ENCODE measurements around the gene NOP14. TPM values are rescaled to one million over a fixed set of nuclear protein-coding genes. Genes with fewer than 3 reads are reported as not detected.
A peak's percentile ranks its signal among the peaks of the same experiment; 100 is the strongest.

NOP14 gene
- total RNA-seq, 2 experiments from 2014 or later, result 76.8 to 77.3 TPM

DNA sequence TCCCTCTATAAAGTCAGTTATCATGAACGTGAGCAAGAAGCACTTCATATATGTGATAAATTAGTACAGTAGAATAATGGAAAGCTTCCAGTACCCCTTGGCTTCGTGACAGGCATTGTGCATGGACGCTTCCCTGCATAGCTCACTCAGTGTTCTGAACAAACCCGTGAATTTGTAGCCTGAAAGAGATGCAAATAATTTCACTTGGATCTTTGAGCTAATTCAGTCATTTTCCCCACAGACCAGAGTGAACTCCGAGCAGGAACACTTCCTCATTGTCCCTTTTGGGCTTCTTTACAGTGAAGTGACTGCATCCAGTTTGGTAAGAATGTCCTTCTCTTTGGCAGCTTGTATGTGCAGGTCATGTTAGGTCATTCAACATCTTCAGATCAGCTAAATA, 69.4 kb downstream of the NOP14 start:
- ChIA-PET POLR2A (no interaction called here), CTCF (interaction anchor here (0.9 kb wide), 1 partner anchor 9 kb away, joined by 3 read pairs; no protein-coding TSS in a partner anchor)
- H3K36me3 Mint-ChIP-seq (ENCODE audit: low read depth), result peaks cover 16% of the 10 kb centered on the region
- no peak for TF ChIP-seq CTCF (IDR thresholded peaks at IDR 0.05)
- intact Hi-C loops (cut with micrococcal nuclease), result no loop called here
- DNase-seq (no peak), ATAC-seq (no peak)
- peak overlapping the region; percentile 27 for H3K27ac Mint-ChIP-seq
- H3K4me1 Mint-ChIP-seq (ENCODE audit: low read depth), result peaks cover 2% of the 10 kb centered on the region
- H3K9me3 Mint-ChIP-seq, result no peaks in the 10 kb centered on the region
- H3K4me3 Mint-ChIP-seq, result no peak overlapping the region
- H3K27me3 Mint-ChIP-seq, result no peaks in the 10 kb centered on the region

GRCh38 chr4:2891294-2891693, 71.9 kb downstream of the NOP14 start:
- no peaks in the 10 kb centered on the region for H3K9me3 Mint-ChIP-seq
- peaks cover 2% of the 10 kb centered on the region for H3K4me1 Mint-ChIP-seq (ENCODE audit: low read depth)
- ATAC-seq (no peak), DNase-seq (no peak)
- no peaks in the 10 kb centered on the region for H3K27me3 Mint-ChIP-seq
- intact Hi-C loops (cut with micrococcal nuclease), result no loop called here
- TF ChIP-seq CTCF (IDR thresholded peaks at IDR 0.05), result no peak
- peaks cover 21% of the 10 kb centered on the region for H3K36me3 Mint-ChIP-seq (ENCODE audit: low read depth)
- H3K27ac Mint-ChIP-seq, result peak overlapping the region; percentile 44
- POLR2A ChIA-PET, result no interaction called here
- CTCF ChIA-PET, result interaction anchor here (0.7 kb wide), 1 partner anchor 127 kb away, joined by 3 read pairs; no protein-coding TSS in a partner anchor
- no peak overlapping the region for H3K4me3 Mint-ChIP-seq

DNA sequence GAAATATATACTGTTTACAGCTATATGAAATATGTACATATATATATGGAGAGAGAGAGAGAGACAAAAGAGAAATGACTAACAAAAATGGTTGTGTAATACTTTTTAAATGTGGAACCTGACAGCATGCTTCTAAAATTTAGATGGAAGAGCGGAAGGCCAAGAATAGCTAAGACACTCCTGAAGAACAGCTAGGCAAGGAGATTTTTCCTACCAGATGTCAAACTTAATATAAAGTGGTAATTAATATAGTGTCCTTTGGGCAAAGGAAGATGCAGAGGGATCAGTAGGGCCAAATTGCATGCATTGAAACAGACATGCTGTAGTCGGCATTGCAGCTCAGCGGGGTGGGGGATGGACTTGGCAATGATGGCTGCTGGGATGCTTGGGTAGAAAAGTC, 74.3 kb downstream of the NOP14 start:
- Mint-ChIP-seq H3K27ac (no peak overlapping the region), H3K36me3 (ENCODE audit: low read depth) (peaks cover 22% of the 10 kb centered on the region), H3K27me3 (no peaks in the 10 kb centered on the region), H3K4me1 (ENCODE audit: low read depth) (peaks cover 2% of the 10 kb centered on the region), H3K4me3 (no peak overlapping the region), H3K9me3 (no peaks in the 10 kb centered on the region)
- no peak for TF ChIP-seq CTCF (IDR thresholded peaks at IDR 0.05)
- ChIA-PET CTCF (no interaction called here), POLR2A (no interaction called here)
- ATAC-seq (no peak), DNase-seq (no peak)
- intact Hi-C loops (cut with micrococcal nuclease), result no loop called here

Other genes starting within 250 kb of the NOP14 start
- gene TNIP2, start 207.1 kb downstream of the NOP14 start, total RNA-seq, result 10 to 100 TPM; 46.1 to 48.1 TPM
- gene SH3BP2, start 170.3 kb downstream of the NOP14 start, total RNA-seq, result 10 to 100 TPM; 54.8 to 59.0 TPM
- gene ADD1, start 119.6 kb downstream of the NOP14 start, total RNA-seq, result 100 to 1,000 TPM; 149 to 154 TPM
- gene GRK4, start 165 bp upstream of the NOP14 start, total RNA-seq, result 1 to 10 TPM; 2.8 to 3.0 TPM
- gene HTT-AS, start 111.1 kb upstream of the NOP14 start, total RNA-seq, result not detected
- 10 to 100 TPM; 54.2 to 56.5 TPM for gene HTT, start 111.3 kb upstream of the NOP14 start, total RNA-seq

Data from activated CD8-positive, alpha-beta T cell treated with anti-CD3 and anti-CD28 coated beads for 36 hours (primary cell).